ENCODE results near the gene FUOM. TPM values are rescaled to one million over a fixed set of nuclear protein-coding genes. Genes with fewer than 3 reads are reported as not detected.

FUOM gene
- total RNA-seq, 2 experiments from 2014 or later, result 30.4 to 46.0 TPM

GRCh38 chr10:133342942-133343341 lies 14.9 kb downstream of the FUOM start:
- Histone ChIP-seq H3K4me1 (ENCODE audit: insufficient read depth, low read length, poor library complexity, severe bottlenecking) (no peaks in the 10 kb centered on the region), H4K20me1 (ENCODE audit: insufficient read depth, low read length) (no peaks in the 10 kb centered on the region), H3K4me2 (ENCODE audit: low read length) (no peak overlapping the region), H3K9me3 (ENCODE audit: low read length) (no peaks in the 10 kb centered on the region; the same call in 1 of the 2 replicates), H2AFZ (ENCODE audit: low read length) (no peak overlapping the region), H3K4me3 (ENCODE audit: low read depth, low read length, poor library complexity, severe bottlenecking) (no peak overlapping the region), H3K9me2 (ENCODE audit: insufficient read depth, low read length) (no peaks in the 10 kb centered on the region), H3K36me3 (ENCODE audit: insufficient read depth, low read length) (no peaks in the 10 kb centered on the region), H3K27ac (ENCODE audit: low read depth, low read length, poor library complexity, severe bottlenecking) (no peak overlapping the region), H3K79me2 (ENCODE audit: insufficient read depth, low read depth, low read length) (no peaks in the 10 kb centered on the region)
- POLR2A ChIA-PET, result interaction anchor here (0.6 kb wide), 1 partner anchor 43 kb away, joined by 3 read pairs; no protein-coding TSS in a partner anchor
- intact Hi-C loops (cut with micrococcal nuclease; ENCODE audit: unreplicated experiment), result no loop called here
- no peak for DNase-seq (ENCODE audit: low spot score)
- CTCF ChIA-PET (ENCODE audit: unreplicated experiment), result no interaction called here
- no TSS peak for BruUV-seq (replicated peaks)
- TF ChIP-seq CTCF (conservative IDR thresholded peaks at IDR 0.05; ENCODE audit: low read length) (no peak), EZH2phosphoT487 (IDR thresholded peaks at IDR 0.05; ENCODE audit: borderline replicate concordance, low read depth, low read length) (no peak)

- Histone ChIP-seq H3K4me1 (ENCODE audit: insufficient read depth, low read length, poor library complexity, severe bottlenecking) (no peaks in the 10 kb centered on the region), H3K79me2 (ENCODE audit: insufficient read depth, low read depth, low read length) (no peaks in the 10 kb centered on the region), H3K36me3 (ENCODE audit: insufficient read depth, low read length) (no peaks in the 10 kb centered on the region), H3K4me3 (ENCODE audit: low read depth, low read length, poor library complexity, severe bottlenecking) (no peak overlapping the region), H3K4me2 (ENCODE audit: low read length) (no peak overlapping the region), H3K9me3 (ENCODE audit: low read length) (no peaks in the 10 kb centered on the region; the same call in 1 of the 2 replicates), H3K9me2 (ENCODE audit: insufficient read depth, low read length) (no peaks in the 10 kb centered on the region), H4K20me1 (ENCODE audit: insufficient read depth, low read length) (no peaks in the 10 kb centered on the region), H3K27ac (ENCODE audit: low read depth, low read length, poor library complexity, severe bottlenecking) (no peak overlapping the region), H2AFZ (ENCODE audit: low read length) (no peak overlapping the region)
- ChIA-PET POLR2A (no interaction called here), CTCF (ENCODE audit: unreplicated experiment) (no interaction called here)
- intact Hi-C loops (cut with micrococcal nuclease; ENCODE audit: unreplicated experiment), result no loop called here
- DNase-seq (ENCODE audit: low spot score), result no peak
- BruUV-seq (replicated peaks), result no TSS peak
- TF ChIP-seq EZH2phosphoT487 (IDR thresholded peaks at IDR 0.05; ENCODE audit: borderline replicate concordance, low read depth, low read length), result no peak
- TF ChIP-seq CTCF (conservative IDR thresholded peaks at IDR 0.05; ENCODE audit: low read length), result no peak
Measured at GRCh38 chr10:133341983-133342382, 15.8 kb downstream of the FUOM start.

- Histone ChIP-seq H3K27ac (ENCODE audit: low read depth, low read length, poor library complexity, severe bottlenecking) (no peak overlapping the region), H3K4me3 (ENCODE audit: low read depth, low read length, poor library complexity, severe bottlenecking) (no peak overlapping the region), H3K9me2 (ENCODE audit: insufficient read depth, low read length) (no peaks in the 10 kb centered on the region), H3K36me3 (ENCODE audit: insufficient read depth, low read length) (no peaks in the 10 kb centered on the region), H3K4me2 (ENCODE audit: low read length) (no peak overlapping the region), H2AFZ (ENCODE audit: low read length) (no peak overlapping the region), H4K20me1 (ENCODE audit: insufficient read depth, low read length) (no peaks in the 10 kb centered on the region), H3K4me1 (ENCODE audit: insufficient read depth, low read length, poor library complexity, severe bottlenecking) (no peaks in the 10 kb centered on the region), H3K79me2 (ENCODE audit: insufficient read depth, low read depth, low read length) (no peaks in the 10 kb centered on the region), H3K9me3 (ENCODE audit: low read length) (no peaks in the 10 kb centered on the region; the same call in 1 of the 2 replicates)
- TF ChIP-seq CTCF (conservative IDR thresholded peaks at IDR 0.05; ENCODE audit: low read length) (no peak), EZH2phosphoT487 (IDR thresholded peaks at IDR 0.05; ENCODE audit: borderline replicate concordance, low read depth, low read length) (no peak)
- intact Hi-C loops (cut with micrococcal nuclease; ENCODE audit: unreplicated experiment), result no loop called here
- DNase-seq (ENCODE audit: low spot score), result no peak
- no TSS peak for BruUV-seq (replicated peaks)
- ChIA-PET CTCF (ENCODE audit: unreplicated experiment) (no interaction called here), POLR2A (no interaction called here)
Measured at GRCh38 chr10:133339708-133340380, 18.0 kb downstream of the FUOM start.

All from OCI-LY7 (cell line).